Measurements from ENCODE around the gene PALD1. TPM values are rescaled to one million over a fixed set of nuclear protein-coding genes. Genes with fewer than 3 reads are reported as not detected.

The PALD1 gene
- total RNA-seq, 1 donor from 2014 or later: 1.8 TPM

GRCh38 chr10:70476249-70477035 lies 2.1 kb upstream of the PALD1 start:
- H2AFZ ChIP-seq (ENCODE audit: low read depth, low read length): no peak overlapping the region
- H3K9me3 Mint-ChIP-seq (ENCODE audit: unreplicated experiment): no peaks in the 10 kb centered on the region
- no peak overlapping the region for H3K4me3 ChIP-seq (ENCODE audit: insufficient read depth, low read depth, low read length)
- peaks cover 9% of the 10 kb centered on the region for H3K27me3 ChIP-seq (ENCODE audit: insufficient read depth, low read length)
- H4K20me1 ChIP-seq (ENCODE audit: insufficient read depth, low read length): peaks cover 10% of the 10 kb centered on the region
- no peak for DNase-seq (ENCODE audit: low read depth)
- H3K4me2 ChIP-seq (ENCODE audit: low read length): no peak overlapping the region
- no peaks in the 10 kb centered on the region for H3K36me3 ChIP-seq (ENCODE audit: insufficient read depth, low read length)
- peaks cover 64% of the 10 kb centered on the region for H3K27me3 Mint-ChIP-seq (ENCODE audit: low read depth, unreplicated experiment)
- no peak overlapping the region for H3K27ac ChIP-seq (ENCODE audit: low read depth, low read length)
- FAIRE-seq: no peak
- H3K79me2 ChIP-seq (ENCODE audit: insufficient read depth, low read length): no peaks in the 10 kb centered on the region
- no peak for TF ChIP-seq CTCF (IDR thresholded peaks at IDR 0.05; ENCODE audit: insufficient read depth, low read depth, low read length)
- TF ChIP-seq EZH2 (IDR thresholded peaks at IDR 0.05; ENCODE audit: insufficient read depth, low read length): no peak
- H3K36me3 Mint-ChIP-seq (ENCODE audit: low read depth, unreplicated experiment): peaks cover 2% of the 10 kb centered on the region
- peaks cover 15% of the 10 kb centered on the region for H3K4me1 ChIP-seq (ENCODE audit: insufficient read depth, low read length)
- H3K4me1 Mint-ChIP-seq (ENCODE audit: low read depth, unreplicated experiment): peaks cover 9% of the 10 kb centered on the region
- no peaks in the 10 kb centered on the region for H3K9me3 ChIP-seq (ENCODE audit: insufficient read depth, low read depth, low read length)
- no peak overlapping the region for H3K9ac ChIP-seq (ENCODE audit: low read length)
- no peak overlapping the region for H3K27ac Mint-ChIP-seq (ENCODE audit: unreplicated experiment)
- H3K4me3 Mint-ChIP-seq (ENCODE audit: unreplicated experiment): no peak overlapping the region

- peaks cover 3% of the 10 kb centered on the region for H3K36me3 Mint-ChIP-seq (ENCODE audit: low read depth, unreplicated experiment)
- peaks cover 67% of the 10 kb centered on the region for H3K27me3 Mint-ChIP-seq (ENCODE audit: low read depth, unreplicated experiment)
- peaks cover 10% of the 10 kb centered on the region for H4K20me1 ChIP-seq (ENCODE audit: insufficient read depth, low read length)
- peak overlapping the region; percentile 75 for H3K4me3 Mint-ChIP-seq (ENCODE audit: unreplicated experiment)
- H3K4me2 ChIP-seq (ENCODE audit: low read length): peak overlapping the region; percentile 89
- no peaks in the 10 kb centered on the region for H3K9me3 Mint-ChIP-seq (ENCODE audit: unreplicated experiment)
- no peak overlapping the region for H3K9ac ChIP-seq (ENCODE audit: low read length)
- H3K4me1 Mint-ChIP-seq (ENCODE audit: low read depth, unreplicated experiment): peaks cover 9% of the 10 kb centered on the region
- peaks cover 8% of the 10 kb centered on the region for H3K27me3 ChIP-seq (ENCODE audit: insufficient read depth, low read length)
- DNase-seq (ENCODE audit: low read depth) (no peak), FAIRE-seq (no peak)
- peak overlapping the region; percentile 56 for H3K4me3 ChIP-seq (ENCODE audit: insufficient read depth, low read depth, low read length)
- no peaks in the 10 kb centered on the region for H3K79me2 ChIP-seq (ENCODE audit: insufficient read depth, low read length)
- peak overlapping the region; percentile 79 for H2AFZ ChIP-seq (ENCODE audit: low read depth, low read length)
- H3K4me1 ChIP-seq (ENCODE audit: insufficient read depth, low read length): peaks cover 15% of the 10 kb centered on the region
- H3K27ac Mint-ChIP-seq (ENCODE audit: unreplicated experiment): no peak overlapping the region
- no peak overlapping the region for H3K27ac ChIP-seq (ENCODE audit: low read depth, low read length)
- no peaks in the 10 kb centered on the region for H3K9me3 ChIP-seq (ENCODE audit: insufficient read depth, low read depth, low read length)
- no peaks in the 10 kb centered on the region for H3K36me3 ChIP-seq (ENCODE audit: insufficient read depth, low read length)
- TF ChIP-seq CTCF (IDR thresholded peaks at IDR 0.05; ENCODE audit: insufficient read depth, low read depth, low read length) (no peak), EZH2 (IDR thresholded peaks at IDR 0.05; ENCODE audit: insufficient read depth, low read length) (no peak)
These were observed 855 bp upstream of the PALD1 start for GRCh38 chr10:70477661-70478162.

GRCh38 chr10:70479165-70479581 lies 606 bp downstream of the PALD1 start:
- H4K20me1 ChIP-seq (ENCODE audit: insufficient read depth, low read length): peaks cover 10% of the 10 kb centered on the region
- Mint-ChIP-seq H3K36me3 (ENCODE audit: low read depth, unreplicated experiment) (peaks cover 4% of the 10 kb centered on the region), H3K27me3 (ENCODE audit: low read depth, unreplicated experiment) (peaks cover 64% of the 10 kb centered on the region), H3K27ac (ENCODE audit: unreplicated experiment) (no peak overlapping the region), H3K9me3 (ENCODE audit: unreplicated experiment) (no peaks in the 10 kb centered on the region), H3K4me1 (ENCODE audit: low read depth, unreplicated experiment) (peaks cover 9% of the 10 kb centered on the region), H3K4me3 (ENCODE audit: unreplicated experiment) (peak overlapping the region; percentile 77)
- FAIRE-seq (no peak), DNase-seq (ENCODE audit: low read depth) (no peak)
- peak overlapping the region; percentile 59 for H3K9ac ChIP-seq (ENCODE audit: low read length)
- peaks cover 15% of the 10 kb centered on the region for H3K4me1 ChIP-seq (ENCODE audit: insufficient read depth, low read length)
- peaks cover 6% of the 10 kb centered on the region for H3K27me3 ChIP-seq (ENCODE audit: insufficient read depth, low read length)
- peak overlapping the region; percentile 79 for H2AFZ ChIP-seq (ENCODE audit: low read depth, low read length)
- peak overlapping the region; percentile 89 for H3K4me2 ChIP-seq (ENCODE audit: low read length)
- H3K79me2 ChIP-seq (ENCODE audit: insufficient read depth, low read length): no peaks in the 10 kb centered on the region
- H3K36me3 ChIP-seq (ENCODE audit: insufficient read depth, low read length): no peaks in the 10 kb centered on the region
- no peak overlapping the region for H3K27ac ChIP-seq (ENCODE audit: low read depth, low read length)
- no peaks in the 10 kb centered on the region for H3K9me3 ChIP-seq (ENCODE audit: insufficient read depth, low read depth, low read length)
- H3K4me3 ChIP-seq (ENCODE audit: insufficient read depth, low read depth, low read length): peak overlapping the region; percentile 56
- no peak for TF ChIP-seq CTCF (IDR thresholded peaks at IDR 0.05; ENCODE audit: insufficient read depth, low read depth, low read length)
- no peak for TF ChIP-seq EZH2 (IDR thresholded peaks at IDR 0.05; ENCODE audit: insufficient read depth, low read length)
